Sigmoid colon (tissue), 7 donors: ENCODE data around the gene TRAPPC5. TPM values are rescaled to one million over a fixed set of nuclear protein-coding genes. Genes with fewer than 3 reads are reported as not detected.

Experiments
- DNase-seq: peaks from one replicate; pipeline ENCODE4 v3.0.0-alpha.2; 2019
- H3K27ac ChIP-seq, 4 donors: fragments of 200-600 bp; sonication (generic); one replicate each; pipeline ENCODE4 v1.5.1; 2016 to 2019; ENCODE audit warnings: mild to moderate bottlenecking in 1 of 4
- H3K27me3 ChIP-seq, 3 donors: fragments of 200-600 bp; sonication (generic); one replicate each; pipeline ENCODE4 v1.5.1; 2019; ENCODE audit warnings: mild to moderate bottlenecking in 1 of 3
- H3K36me3 ChIP-seq, 4 donors: fragments of 200-600 bp; sonication (generic); one replicate each; pipeline ENCODE4 v1.5.1; 2016 to 2019
- H3K4me1 ChIP-seq, 4 donors: fragments of 200-600 bp; sonication (generic); one replicate each; pipeline ENCODE4 v1.5.1; 2017 to 2019
- H3K4me3 ChIP-seq, 4 donors: fragments of 200-600 bp; sonication (generic); one replicate each; pipeline ENCODE4 v1.5.1; 2017 to 2019; ENCODE audit warnings: mild to moderate bottlenecking in 2 of 4, moderate library complexity in 1 of 4
- H3K9me3 ChIP-seq, 4 donors: fragments of 200-600 bp in 3 of 4; sonication (generic) in 3 of 4; one replicate each; pipeline versions ENCODE4 v1.5.1 to v1.6.1; 2013 to 2019
- EP300 ChIP-seq, 4 donors: sonication (generic); formaldehyde crosslinking; IDR thresholded peaks; one replicate each; pipeline ENCODE4 v1.6.1; 2017; ENCODE audit warnings: antibody characterized with exemption in 4 of 4
- POLR2A ChIP-seq, 2 donors: fragments of 450-650 bp; IDR thresholded peaks; one replicate each; pipeline ENCODE4 v1.6.1; 2016; ENCODE audit warnings: antibody characterized with exemption in 2 of 2, mild to moderate bottlenecking in 2 of 2, moderate library complexity in 2 of 2
- POLR2AphosphoS5 ChIP-seq, 4 donors: sonication (generic); formaldehyde crosslinking; IDR thresholded peaks; one replicate each; pipeline ENCODE4 v1.6.1; 2017; ENCODE audit warnings: antibody characterized with exemption in 4 of 4
- WGBS, 2 donors: extraction: QIAGEN DNeasy Blood & Tissue Kit; methylation state at CpG; one replicate each; pipeline ENCODE4 v1.1.7; 2013; 5-methylcytosine and 5-hydroxymethylcytosine counted together
- intact Hi-C: fragments of 100-400 bp; cut with DNase I; formaldehyde crosslinking; loops from one replicate; pipeline ENCODE4 v1.15.1; 2023
- polyA plus RNA-seq, 3 donors: library from polyadenylated mRNA; stranded (reverse); fragments of 200-250 nt; gene quantifications; one replicate each; pipeline ENCODE4 v1.2.3, GENCODE V29; 2013
- total RNA-seq, 4 donors: library from RNA; depleted of rRNA; stranded (reverse); fragments of >200 nt; gene quantifications; one replicate each; pipeline ENCODE4 v1.1.0, GENCODE V29; 2016
- TF ChIP-seq, protein P1 (sequence below), 4 experiments: fragments of 450-650 bp in 3 of 4; fragments of 200-600 bp in 1 of 4; IDR thresholded peaks; one replicate each; pipeline ENCODE4 v1.5.1; 2016 to 2019; ENCODE audit warnings: antibody characterized with exemption in 4 of 4, mild to moderate bottlenecking in 3 of 4, moderate library complexity in 2 of 4
- donor health status: healthy with polysubstance abuse.
- donor health status: Bipolar disorder and iron deficiency.
- donor health status: healthy.

Gene TRAPPC5
- total and polyA plus RNA-seq, 7 donors: 32.8 to 89.6 (median 55.3) TPM

DNA sequence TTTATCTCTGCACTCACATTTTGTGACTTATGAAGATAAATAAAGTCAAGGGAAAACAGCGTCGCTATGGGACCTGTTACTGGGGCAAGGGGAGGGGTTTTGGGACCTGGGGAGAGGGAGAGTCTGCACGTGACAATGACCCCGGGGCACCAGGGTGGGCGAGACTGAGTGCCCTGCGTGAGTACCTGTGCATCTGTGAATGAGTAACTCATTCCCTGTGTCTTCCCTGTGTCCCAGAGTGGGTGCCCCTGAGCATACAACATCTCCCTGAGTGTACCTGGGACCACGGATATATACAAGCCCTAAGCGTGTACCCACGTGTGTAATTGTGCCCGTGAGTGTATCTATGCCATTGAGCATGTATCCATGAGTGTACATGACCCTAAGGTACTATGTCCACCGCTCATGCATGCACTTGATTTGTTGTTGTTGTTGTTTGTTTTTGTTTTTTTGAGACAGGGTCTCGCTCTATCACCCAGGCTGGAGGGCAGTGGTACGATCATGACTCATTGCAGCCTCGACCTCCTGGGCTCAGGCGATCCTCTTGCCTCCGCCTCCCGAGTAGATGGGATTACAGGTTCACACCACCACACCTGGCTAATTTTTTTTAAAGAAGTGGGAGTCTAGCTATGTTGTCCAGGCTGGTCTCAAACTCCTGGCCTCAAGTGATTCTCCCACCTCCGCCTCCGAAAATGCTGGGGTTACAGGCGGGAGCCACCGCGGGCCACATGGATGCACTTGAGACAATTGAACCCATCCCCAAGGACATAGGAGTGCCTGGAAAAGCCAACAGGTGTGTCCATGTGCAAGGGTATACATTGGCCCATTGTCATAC, 645 bp upstream of the TRAPPC5 start:
- peaks cover 0 to 44% (median 15%) of the 10 kb centered on the region in 3 donors for H3K27me3 ChIP-seq
- peaks cover 0 to 25% (median 19%) of the 10 kb centered on the region in 4 donors for H3K36me3 ChIP-seq
- 31 to 53% methylated on average over 22 of the region's 22 CpGs for WGBS, 2 donors
- no peak for DNase-seq
- peak overlapping the region in 3 of 4 donors; percentile 94 to 98 (median 98) for H3K4me3 ChIP-seq
- intact Hi-C loops: loop anchor here (1.0 to 5.0 kb wide), 4 partner anchors 28 to 122 kb away; partner anchors contain the start of genes PET100 and XAB2
- H3K9me3 ChIP-seq: no peaks in the 10 kb centered on the region
- H3K27ac ChIP-seq: peak overlapping the region in 1 of 4 donors; percentile 90
- peaks cover 0 to 22% (median 14%) of the 10 kb centered on the region in 4 donors for H3K4me1 ChIP-seq
- TF ChIP-seq POLR2AphosphoS5 (IDR thresholded peaks at IDR 0.05) (no peak), EP300 (IDR thresholded peaks at IDR 0.05) (no peak), POLR2A (IDR thresholded peaks at IDR 0.05) (no peak)
- TF ChIP-seq, protein P1, sequence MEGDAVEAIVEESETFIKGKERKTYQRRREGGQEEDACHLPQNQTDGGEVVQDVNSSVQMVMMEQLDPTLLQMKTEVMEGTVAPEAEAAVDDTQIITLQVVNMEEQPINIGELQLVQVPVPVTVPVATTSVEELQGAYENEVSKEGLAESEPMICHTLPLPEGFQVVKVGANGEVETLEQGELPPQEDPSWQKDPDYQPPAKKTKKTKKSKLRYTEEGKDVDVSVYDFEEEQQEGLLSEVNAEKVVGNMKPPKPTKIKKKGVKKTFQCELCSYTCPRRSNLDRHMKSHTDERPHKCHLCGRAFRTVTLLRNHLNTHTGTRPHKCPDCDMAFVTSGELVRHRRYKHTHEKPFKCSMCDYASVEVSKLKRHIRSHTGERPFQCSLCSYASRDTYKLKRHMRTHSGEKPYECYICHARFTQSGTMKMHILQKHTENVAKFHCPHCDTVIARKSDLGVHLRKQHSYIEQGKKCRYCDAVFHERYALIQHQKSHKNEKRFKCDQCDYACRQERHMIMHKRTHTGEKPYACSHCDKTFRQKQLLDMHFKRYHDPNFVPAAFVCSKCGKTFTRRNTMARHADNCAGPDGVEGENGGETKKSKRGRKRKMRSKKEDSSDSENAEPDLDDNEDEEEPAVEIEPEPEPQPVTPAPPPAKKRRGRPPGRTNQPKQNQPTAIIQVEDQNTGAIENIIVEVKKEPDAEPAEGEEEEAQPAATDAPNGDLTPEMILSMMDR (IDR thresholded peaks at IDR 0.05): no peak

DNA sequence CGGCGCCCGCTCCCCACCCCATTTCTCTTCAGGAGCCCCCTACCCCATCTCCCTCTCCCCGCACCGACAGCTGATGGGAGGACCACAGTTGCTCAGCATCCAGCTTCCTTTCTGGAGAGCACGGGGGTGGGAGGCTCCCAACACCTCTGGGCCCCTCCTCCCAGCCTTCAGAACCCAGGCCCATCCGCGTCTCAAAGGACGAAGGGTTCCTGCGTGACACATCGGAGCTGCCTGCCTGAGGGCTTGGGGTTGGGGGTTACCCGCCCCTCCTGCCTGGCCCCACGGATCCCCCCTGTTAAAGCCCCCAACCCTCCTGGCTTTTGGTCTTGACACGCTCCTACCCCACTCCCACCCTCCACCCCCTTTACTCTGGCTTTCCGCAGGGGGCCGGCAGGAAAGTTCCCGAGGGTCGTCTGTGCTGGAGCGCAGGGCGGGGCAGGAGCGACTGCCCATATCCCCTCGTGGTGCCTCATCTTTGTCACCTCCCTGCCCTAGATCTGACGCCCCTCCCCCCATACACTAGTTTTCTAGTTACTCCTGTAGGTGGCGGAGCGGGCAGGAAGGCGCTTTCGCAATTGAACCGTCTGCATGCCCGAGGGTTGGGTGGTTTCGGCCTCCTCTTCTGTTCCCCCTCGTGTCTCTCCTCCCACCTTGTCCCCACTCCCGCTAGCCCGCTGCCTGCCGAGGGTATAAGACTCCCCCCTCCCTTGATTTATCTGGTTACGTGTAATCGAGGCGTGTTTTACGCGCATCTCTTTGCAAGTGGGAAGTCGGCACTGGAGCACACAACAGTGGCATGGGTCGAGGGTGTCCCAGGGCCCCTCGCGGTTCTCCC, 924 bp downstream of the TRAPPC5 start:
- intact Hi-C loops: loop anchor here (2.0 to 5.0 kb wide), 3 partner anchors 53 to 121 kb away; partner anchors contain the start of genes PET100 and XAB2
- 8 to 14% methylated on average over 43 of the region's 43 CpGs for WGBS, 2 donors
- peaks cover 0 to 25% (median 19%) of the 10 kb centered on the region in 4 donors for H3K36me3 ChIP-seq
- TF ChIP-seq POLR2AphosphoS5 (IDR thresholded peaks at IDR 0.05) (peak in 1 of 4 donors; percentile 11), POLR2A (IDR thresholded peaks at IDR 0.05) (no peak)
- TF ChIP-seq, protein P1 (IDR thresholded peaks at IDR 0.05): peak in 3 of 4 experiments; percentile 43 to 50 (median 44)
- peak; percentile 87 for DNase-seq
- H3K9me3 ChIP-seq: no peaks in the 10 kb centered on the region
- H3K4me3 ChIP-seq: peak overlapping the region; percentile 94 to 98 (median 97)
- H3K27me3 ChIP-seq: peaks cover 0 to 33% (median 12%) of the 10 kb centered on the region in 3 donors
- H3K27ac ChIP-seq: peak overlapping the region; percentile 86 to 90 (median 86)
- peaks cover 0 to 22% (median 14%) of the 10 kb centered on the region in 4 donors for H3K4me1 ChIP-seq

DNA sequence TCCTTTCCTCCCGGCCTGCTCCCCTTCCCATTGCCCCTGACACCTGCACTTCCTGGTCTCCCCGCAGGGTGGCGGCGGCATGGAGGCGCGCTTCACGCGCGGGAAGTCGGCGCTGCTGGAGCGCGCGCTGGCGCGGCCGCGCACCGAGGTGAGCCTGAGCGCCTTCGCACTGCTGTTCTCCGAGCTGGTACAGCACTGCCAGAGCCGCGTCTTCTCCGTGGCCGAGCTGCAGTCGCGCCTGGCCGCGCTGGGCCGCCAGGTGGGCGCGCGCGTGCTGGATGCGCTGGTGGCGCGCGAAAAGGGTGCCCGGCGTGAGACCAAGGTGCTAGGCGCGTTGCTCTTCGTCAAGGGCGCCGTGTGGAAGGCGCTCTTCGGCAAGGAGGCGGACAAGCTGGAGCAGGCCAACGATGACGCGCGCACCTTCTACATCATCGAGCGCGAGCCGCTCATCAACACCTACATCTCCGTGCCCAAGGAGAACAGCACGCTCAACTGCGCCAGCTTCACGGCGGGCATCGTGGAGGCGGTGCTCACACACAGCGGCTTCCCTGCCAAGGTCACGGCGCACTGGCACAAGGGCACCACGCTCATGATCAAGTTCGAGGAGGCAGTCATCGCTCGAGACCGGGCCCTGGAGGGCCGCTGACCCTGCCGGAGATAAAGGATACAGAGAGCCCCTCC, 1.7 kb downstream of the TRAPPC5 start:
- peaks cover 0 to 22% (median 14%) of the 10 kb centered on the region in 4 donors for H3K4me1 ChIP-seq
- no peaks in the 10 kb centered on the region for H3K9me3 ChIP-seq
- peaks cover 0 to 25% (median 19%) of the 10 kb centered on the region in 4 donors for H3K36me3 ChIP-seq
- peaks cover 0 to 25% (median 12%) of the 10 kb centered on the region in 3 donors for H3K27me3 ChIP-seq
- intact Hi-C loops: loop anchor here (5.0 kb wide), 2 partner anchors 115 to 120 kb away; no protein-coding TSS in a partner anchor
- peak overlapping the region in 3 of 4 donors; percentile 94 to 98 (median 98) for H3K4me3 ChIP-seq
- TF ChIP-seq POLR2AphosphoS5 (IDR thresholded peaks at IDR 0.05): no peak
- TF ChIP-seq POLR2A (IDR thresholded peaks at IDR 0.05): no peak
- TF ChIP-seq, protein P1 (IDR thresholded peaks at IDR 0.05): no peak
- TF ChIP-seq EP300 (IDR thresholded peaks at IDR 0.05): no peak
- H3K27ac ChIP-seq: peak overlapping the region; percentile 15 to 90 (median 86)
- no peak for DNase-seq
- WGBS, 2 donors: 88 to 95% methylated on average over 74 of the region's 74 CpGs
